BJ (cell line): ENCODE data around the gene RIT1. TPM values are rescaled to one million over a fixed set of nuclear protein-coding genes. Genes with fewer than 3 reads are reported as not detected.

Experiments
- CTCF ChIA-PET: fragments of 350-600 bp; formaldehyde crosslinking; extraction: SDS; loops from one replicate; lab custom pipeline; 2021; ENCODE audit warnings: antibody characterized with exemption, inconsistent platforms; lab: Yijun Ruan, JAX
- POLR2A ChIA-PET: fragments of 300-600 bp; sonication (Branson Sonifier 250); formaldehyde crosslinking; extraction: SDS; loops from one replicate; lab custom pipeline; 2021; ENCODE audit warnings: antibody characterized with exemption; lab: Charles Lee
- DNase-seq: peaks from one replicate; pipeline ENCODE4 v3.0.0-alpha.2; 2011; ENCODE audit warnings: low read depth
- H3K27me3 ChIP-seq: 2 replicates; pipeline ENCODE4 v1.6.0; 2011; ENCODE audit warnings: low read length; ENCODE audit not compliant: control insufficient read depth, insufficient read depth
- H3K36me3 ChIP-seq: 2 replicates; pipeline ENCODE4 v1.5.1; 2011; ENCODE audit warnings: low read length; ENCODE audit not compliant: control insufficient read depth, insufficient read depth
- H3K4me3 ChIP-seq: 2 replicates; pipeline ENCODE4 v1.5.1; 2011; ENCODE audit warnings: low read depth, mild to moderate bottlenecking, control low read depth, low read length
- CTCF ChIP-seq: IDR thresholded peaks from 2 replicates; pipeline ENCODE4 v1.5.1; 2011; ENCODE audit warnings: low read depth, mild to moderate bottlenecking, control low read depth, inconsistent platforms, low read length, moderate library complexity; ENCODE audit not compliant: insufficient read depth
- polyA plus RNA-seq: library from polyadenylated mRNA; depleted of rRNA; stranded (reverse); fragments of >200 nt; gene quantifications from 2 replicates; pipeline ENCODE4 v1.2.3, GENCODE V29; 2011

Gene RIT1
- polyA plus RNA-seq, 1 experiment = 25.8 TPM

GRCh38 chr1:155882235-155882634, 28.9 kb downstream of the RIT1 start:
- POLR2A ChIA-PET = interaction anchor here (1.6 kb wide), 1 partner anchor 10 kb away, joined by 5 read pairs; no protein-coding TSS in a partner anchor

GRCh38 chr1:155880950-155881349, 30.2 kb downstream of the RIT1 start:
- TF ChIP-seq CTCF = no peak
- Histone ChIP-seq H3K4me3 (no peak overlapping the region), H3K27me3 (no peaks in the 10 kb centered on the region), H3K36me3 (peaks cover 4% of the 10 kb centered on the region; the same call in 1 of the 2 replicates)
- CTCF ChIA-PET = no interaction called here
- POLR2A ChIA-PET = no interaction called here
- DNase-seq = no peak

More at GRCh38 chr1:155882235-155882634, 28.9 kb downstream of the RIT1 start:
- Histone ChIP-seq H3K4me3 (no peak overlapping the region), H3K36me3 (peaks cover 4% of the 10 kb centered on the region; the same call in 1 of the 2 replicates), H3K27me3 (no peaks in the 10 kb centered on the region)
- no peak for TF ChIP-seq CTCF
- no peak for DNase-seq
- CTCF ChIA-PET = interaction anchor here (0.6 to 3.0 kb wide), 5 partner anchors 9 to 69 kb away, joined by 3 to 19 read pairs (median 3); partner anchors contain the start of gene SYT11

GRCh38 chr1:155880251-155880650, 30.9 kb downstream of the RIT1 start:
- DNase-seq = no peak
- TF ChIP-seq CTCF = no peak
- Histone ChIP-seq H3K4me3 (no peak overlapping the region), H3K36me3 (peaks cover 4% of the 10 kb centered on the region; the same call in 1 of the 2 replicates), H3K27me3 (no peaks in the 10 kb centered on the region)
- ChIA-PET POLR2A (no interaction called here), CTCF (no interaction called here)

GRCh38 chr1:155877945-155878344, 33.2 kb downstream of the RIT1 start:
- ChIA-PET CTCF (interaction anchor here (0.6 to 0.9 kb wide), 2 partner anchors 8 to 21 kb away, joined by 3 read pairs; no protein-coding TSS in a partner anchor), POLR2A (no interaction called here)
- DNase-seq = no peak
- Histone ChIP-seq H3K4me3 (no peak overlapping the region), H3K27me3 (no peaks in the 10 kb centered on the region), H3K36me3 (peaks cover 4% of the 10 kb centered on the region; the same call in 1 of the 2 replicates)
- TF ChIP-seq CTCF = no peak

GRCh38 chr1:155873860-155874259, 37.3 kb downstream of the RIT1 start:
- TF ChIP-seq CTCF = no peak
- DNase-seq = no peak
- no peak overlapping the region for H3K4me3 ChIP-seq
- ChIA-PET CTCF (interaction anchor here (1.4 to 3.1 kb wide), 2 partner anchors 10 to 31 kb away, joined by 3 to 19 read pairs; no protein-coding TSS in a partner anchor), POLR2A (no interaction called here)
- H3K27me3 ChIP-seq = no peaks in the 10 kb centered on the region
- H3K36me3 ChIP-seq = peaks cover 2% of the 10 kb centered on the region; the same call in 1 of the 2 replicates
